Endothelial cell of umbilical vein (primary cell): Measurements from ENCODE around the gene C4BPA. TPM values are rescaled to one million over a fixed set of nuclear protein-coding genes. Genes with fewer than 3 reads are reported as not detected.

Experiments
- BruUV-seq: library from RNA; stranded (reverse); fragments of 400-500 nt; replicated peaks from 2 replicates; lab custom pipeline; 2021; lab: Mats Ljungman, UMichigan
- CTCF ChIA-PET: fragments of 300-600, 350-600 bp; sonication (Branson Sonifier 250); formaldehyde crosslinking; loops from one replicate; lab custom pipeline; 2021; ENCODE audit warnings: antibody characterized with exemption, inconsistent platforms; lab: Charles Lee
- POLR2A ChIA-PET: fragments of 300-600, 350-600 bp; sonication (Branson Sonifier 250); formaldehyde crosslinking; loops from one replicate; lab custom pipeline; 2021; ENCODE audit warnings: antibody characterized with exemption, inconsistent platforms; lab: Charles Lee
- DNase-seq: peaks from one replicate; pipeline ENCODE4 v3.0.0-alpha.2; 2011; ENCODE audit warnings: low read depth, low spot score
- FAIRE-seq: peaks from 2 replicates; lab custom pipeline; 2011; peaks lifted over from hg19 to GRCh38; lab: Jason Lieb, UNC
- H2AFZ ChIP-seq: 2 replicates; pipeline ENCODE4 v1.6.0; 2012; ENCODE audit warnings: low read depth, low read length, control low read depth, inconsistent platforms
- H3K27ac ChIP-seq: 2 replicates; pipeline ENCODE4 v1.5.1; 2011; ENCODE audit warnings: low read depth, mild to moderate bottlenecking, control low read depth, low read length, moderate library complexity; ENCODE audit not compliant: insufficient read depth
- H3K27me3 ChIP-seq, 2 experiments: 2 replicates each; pipeline versions ENCODE4 v1.6.0 to v1.6.1; 2011; ENCODE audit warnings: low read length in 2 of 2, mixed read lengths in 1 of 2; ENCODE audit not compliant: control insufficient read depth in 2 of 2, insufficient read depth in 2 of 2
- H3K36me3 ChIP-seq, 2 experiments: 2 replicates in 1 of 2; 3 replicates in 1 of 2; pipeline ENCODE4 v1.5.1; 2011; ENCODE audit warnings: low read length in 2 of 2, mild to moderate bottlenecking in 1 of 2, moderate library complexity in 1 of 2; ENCODE audit not compliant: control insufficient read depth in 2 of 2, insufficient read depth in 2 of 2; ENCODE audit errors: extremely low read depth in 1 of 2
- H3K4me1 ChIP-seq: 3 replicates; pipeline ENCODE4 v1.5.1; 2011; ENCODE audit warnings: mild to moderate bottlenecking, low read length; ENCODE audit not compliant: control insufficient read depth, insufficient read depth; ENCODE audit errors: extremely low read depth
- H3K4me2 ChIP-seq: 2 replicates; pipeline ENCODE4 v1.6.1; 2011; ENCODE audit warnings: low read length, control low read depth, mixed read lengths; ENCODE audit not compliant: insufficient read depth
- H3K4me3 ChIP-seq, 3 experiments: fragments of 200-600 bp in 1 of 3; sonication (generic), shearing (Covaris generic) in 1 of 3; replicated peaks in 1 of 3; 2 replicates each; pipeline ENCODE4 v1.5.1; 2011 to 2016; ENCODE audit warnings: control low read depth in 3 of 3, low read length in 3 of 3, mild to moderate bottlenecking in 2 of 3, inconsistent platforms in 1 of 3, low read depth in 1 of 3, moderate library complexity in 1 of 3; ENCODE audit not compliant: insufficient read depth in 1 of 3
- H3K79me2 ChIP-seq: 2 replicates; pipeline ENCODE4 v1.6.0; 2012; ENCODE audit warnings: low read length, inconsistent platforms; ENCODE audit not compliant: control insufficient read depth, insufficient read depth
- H3K9ac ChIP-seq: replicated peaks from 2 replicates; pipeline ENCODE3; 2011; ENCODE audit warnings: low read length, control low read depth; ENCODE audit not compliant: insufficient read depth; ENCODE audit errors: extremely low read depth
- H3K9me1 ChIP-seq: replicated peaks from 3 replicates; pipeline ENCODE4 v1.6.0; 2011; ENCODE audit warnings: mild to moderate bottlenecking, low read length; ENCODE audit not compliant: control insufficient read depth, insufficient read depth; ENCODE audit errors: extremely low read depth
- H3K9me3 ChIP-seq: replicated peaks from 2 replicates; pipeline ENCODE4 v1.5.1; 2012; ENCODE audit warnings: low read length, inconsistent platforms; ENCODE audit not compliant: control insufficient read depth, insufficient read depth
- H4K20me1 ChIP-seq: replicated peaks from 2 replicates; pipeline ENCODE3; 2011; ENCODE audit warnings: mild to moderate bottlenecking, low read length; ENCODE audit not compliant: control insufficient read depth, insufficient read depth; ENCODE audit errors: extremely low read depth
- EZH2 ChIP-seq: IDR thresholded peaks from 2 replicates; pipeline ENCODE4 v1.6.1; 2012; ENCODE audit warnings: borderline replicate concordance, low read depth, mild to moderate bottlenecking, moderate library complexity, low read length, inconsistent platforms; ENCODE audit not compliant: severe bottlenecking
- FOS ChIP-seq: IDR thresholded peaks from 2 replicates; pipeline ENCODE4 v1.6.1; 2011; ENCODE audit warnings: mild to moderate bottlenecking, low read length, moderate library complexity, borderline replicate concordance; ENCODE audit not compliant: insufficient read depth
- GATA2 ChIP-seq: IDR thresholded peaks from 2 replicates; pipeline ENCODE4 v1.7.0; 2011; ENCODE audit warnings: low read depth, mild to moderate bottlenecking, moderate library complexity, mixed read lengths, low read length; ENCODE audit not compliant: insufficient read length, insufficient read depth
- JUN ChIP-seq: IDR thresholded peaks from 2 replicates; pipeline ENCODE4 v1.6.1; 2011; ENCODE audit warnings: borderline replicate concordance, low read depth; ENCODE audit not compliant: insufficient read length, insufficient read depth
- MYC ChIP-seq: IDR thresholded peaks from one replicate; pipeline ENCODE4 v1.6.1; 2011; ENCODE audit warnings: mild to moderate bottlenecking, low read depth, low read length
- POLR2A ChIP-seq: IDR thresholded peaks from 2 replicates; pipeline ENCODE4 v1.6.1; 2012; ENCODE audit warnings: low read depth, mild to moderate bottlenecking, control low read depth, low read length
- POLR2AphosphoS5 ChIP-seq: IDR thresholded peaks from 2 replicates; pipeline ENCODE4 v1.6.1; 2012; ENCODE audit warnings: low read depth, mild to moderate bottlenecking, control low read depth, low read length, moderate library complexity; ENCODE audit not compliant: insufficient read depth
- dilution Hi-C: fragments of 300-500 bp; cut with MboI; formaldehyde crosslinking; loops from one replicate; pipeline ENCODE4 v1.15.0; 2019; ENCODE audit warnings: low sequenced_read_pairs; ENCODE audit not compliant: extremely low pct_ligation_motif_present
- intact Hi-C: fragments of 100-400 bp; cut with micrococcal nuclease; formaldehyde crosslinking; loops from one replicate; pipeline ENCODE4 v1.10.0; 2022
- polyA plus RNA-seq, 4 experiments: library from polyadenylated mRNA; depleted of rRNA in 3 of 4; stranded (reverse) in 3 of 4; unstranded in 1 of 4; fragments of >200 nt; gene quantifications; 2 replicates each; pipeline versions ENCODE4 v1.2.1 to v1.2.3, GENCODE V29; 2011 to 2012; ENCODE audit warnings: missing spikeins in 1 of 4
- total RNA-seq: library from RNA; stranded (reverse); gene quantifications from 2 replicates; pipeline ENCODE4 v1.2.3, GENCODE V29; 2021
- TF ChIP-seq, protein P1 (sequence below), 2 donors: IDR thresholded peaks; 1 replicate in 1 of 2; 2 replicates in 1 of 2; pipeline ENCODE4 v1.5.1; 2011; ENCODE audit warnings: low read length in 2 of 2, mild to moderate bottlenecking in 2 of 2, moderate library complexity in 2 of 2, control low read depth in 1 of 2, inconsistent platforms in 1 of 2, low read depth in 1 of 2; ENCODE audit not compliant: insufficient read depth in 1 of 2; ENCODE audit errors: extremely low read depth in 1 of 2
- TF ChIP-seq, protein P2 (sequence below): IDR thresholded peaks from 2 replicates; pipeline ENCODE4 v1.6.1; 2011; ENCODE audit not compliant: insufficient read depth, insufficient read length

The C4BPA gene
- total and polyA plus RNA-seq, 2 donors (not counting 3 experiments of a cell fraction or from before 2014, with no cell fraction given), result not detected

- DNase-seq, result no peak
- no peaks in the 10 kb centered on the region for H3K36me3 ChIP-seq
- no peak overlapping the region for H3K9ac ChIP-seq
- H3K4me1 ChIP-seq, result no peaks in the 10 kb centered on the region
- peaks cover 0 to 2% of the 10 kb centered on the region in 2 experiments for H3K27me3 ChIP-seq
- no TSS peak for BruUV-seq
- no peak overlapping the region for H3K4me2 ChIP-seq
- no peak overlapping the region for H2AFZ ChIP-seq
- CTCF ChIA-PET, result no interaction called here
- intact Hi-C loops (no loop called here), dilution Hi-C loops (no loop called here)
- POLR2A ChIA-PET, result no interaction called here
- no peak overlapping the region for H3K27ac ChIP-seq
- no peaks in the 10 kb centered on the region for H3K79me2 ChIP-seq
- H3K9me3 ChIP-seq, result no peaks in the 10 kb centered on the region
- no peak for FAIRE-seq
- H3K9me1 ChIP-seq, result no peaks in the 10 kb centered on the region
- no peak for TF ChIP-seq FOS
- no peak for TF ChIP-seq POLR2AphosphoS5
- TF ChIP-seq, protein P1, sequence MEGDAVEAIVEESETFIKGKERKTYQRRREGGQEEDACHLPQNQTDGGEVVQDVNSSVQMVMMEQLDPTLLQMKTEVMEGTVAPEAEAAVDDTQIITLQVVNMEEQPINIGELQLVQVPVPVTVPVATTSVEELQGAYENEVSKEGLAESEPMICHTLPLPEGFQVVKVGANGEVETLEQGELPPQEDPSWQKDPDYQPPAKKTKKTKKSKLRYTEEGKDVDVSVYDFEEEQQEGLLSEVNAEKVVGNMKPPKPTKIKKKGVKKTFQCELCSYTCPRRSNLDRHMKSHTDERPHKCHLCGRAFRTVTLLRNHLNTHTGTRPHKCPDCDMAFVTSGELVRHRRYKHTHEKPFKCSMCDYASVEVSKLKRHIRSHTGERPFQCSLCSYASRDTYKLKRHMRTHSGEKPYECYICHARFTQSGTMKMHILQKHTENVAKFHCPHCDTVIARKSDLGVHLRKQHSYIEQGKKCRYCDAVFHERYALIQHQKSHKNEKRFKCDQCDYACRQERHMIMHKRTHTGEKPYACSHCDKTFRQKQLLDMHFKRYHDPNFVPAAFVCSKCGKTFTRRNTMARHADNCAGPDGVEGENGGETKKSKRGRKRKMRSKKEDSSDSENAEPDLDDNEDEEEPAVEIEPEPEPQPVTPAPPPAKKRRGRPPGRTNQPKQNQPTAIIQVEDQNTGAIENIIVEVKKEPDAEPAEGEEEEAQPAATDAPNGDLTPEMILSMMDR (IDR thresholded peaks at IDR 0.05; ENCODE audit: extremely low read depth in 1 of 2, insufficient read depth in 1 of 2, low read depth in 1 of 2, low read length in 2 of 2), result no peak
- TF ChIP-seq POLR2A, result no peak
- no peak for TF ChIP-seq MYC
- no peak for TF ChIP-seq EZH2
- TF ChIP-seq, protein P2, sequence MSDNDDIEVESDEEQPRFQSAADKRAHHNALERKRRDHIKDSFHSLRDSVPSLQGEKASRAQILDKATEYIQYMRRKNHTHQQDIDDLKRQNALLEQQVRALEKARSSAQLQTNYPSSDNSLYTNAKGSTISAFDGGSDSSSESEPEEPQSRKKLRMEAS, result no peak
- TF ChIP-seq JUN, result no peak
- TF ChIP-seq GATA2, result no peak
- no peaks in the 10 kb centered on the region for H4K20me1 ChIP-seq
- H3K4me3 ChIP-seq, result no peak overlapping the region
These were observed 25.0 kb downstream of the C4BPA start for GRCh38 chr1:207129053-207129452.
